HL-60 (cell line): Measurements from ENCODE around the gene USP3.

Source experiments
- DNase-seq, 2 experiments: peaks; one replicate each; pipeline ENCODE4 v3.0.0-alpha.2; 2010 to 2020; ENCODE audit warnings: low read depth in 1 of 2, low spot score in 1 of 2
- H3K27ac ChIP-seq: fragments of 250-450 bp; sonication (Bioruptor Pico); replicated peaks from 2 replicates; pipeline ENCODE4 v1.5.1; 2020; ENCODE audit warnings: mild to moderate bottlenecking, moderate library complexity
- H3K27me3 ChIP-seq: fragments of 250-450 bp; sonication (Bioruptor Pico); 2 replicates; pipeline ENCODE4 v1.5.1; 2021; ENCODE audit warnings: mild to moderate bottlenecking, moderate library complexity; ENCODE audit not compliant: insufficient read depth, poor library complexity, severe bottlenecking
- H3K4me3 ChIP-seq: replicated peaks from 2 replicates; pipeline ENCODE4 v1.5.1; 2011; ENCODE audit warnings: mild to moderate bottlenecking, control low read depth, low read length; ENCODE audit not compliant: insufficient read depth
- GABPA ChIP-seq: IDR thresholded peaks from 2 replicates; pipeline ENCODE4 v1.6.1; 2012; ENCODE audit warnings: low read depth
- POLR2AphosphoS5 ChIP-seq: IDR thresholded peaks from 2 replicates; pipeline ENCODE4 v1.6.1; 2012; ENCODE audit warnings: low read depth
- SPI1 ChIP-seq: IDR thresholded peaks from 2 replicates; pipeline ENCODE4 v1.6.1; 2012; ENCODE audit warnings: low read depth, mild to moderate bottlenecking, borderline replicate concordance
- TF ChIP-seq, protein P1 (sequence below): IDR thresholded peaks from 2 replicates; pipeline ENCODE4 v1.6.1; 2012; ENCODE audit warnings: low read depth; ENCODE audit not compliant: insufficient replicate concordance
- TF ChIP-seq, protein P2 (sequence below): IDR thresholded peaks from one replicate; pipeline ENCODE4 v1.5.1; 2011; ENCODE audit warnings: low read length, control low read depth, inconsistent platforms; ENCODE audit not compliant: insufficient read depth

Gene USP3

DNA sequence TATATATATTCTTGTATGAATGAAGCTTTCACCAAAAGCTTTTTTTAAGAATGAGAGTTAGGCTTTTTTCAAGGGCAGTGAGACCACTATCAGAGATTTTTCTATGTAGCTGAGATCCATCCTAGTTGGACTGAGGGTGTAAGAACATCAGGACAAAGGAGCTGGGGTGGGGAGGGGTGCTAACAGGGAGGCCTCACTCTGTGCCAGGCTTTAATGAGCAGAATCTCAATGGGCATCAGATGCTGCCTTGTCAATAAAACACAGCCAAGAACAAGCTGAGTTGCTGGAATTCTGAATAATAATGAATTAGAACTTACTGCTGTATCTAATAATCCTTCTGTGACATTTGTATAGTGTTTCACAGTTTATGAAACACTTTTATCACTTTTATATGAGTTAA is 41.4 kb upstream of the USP3 start:
- DNase-seq = no peak
- Histone ChIP-seq H3K4me3 (no peak overlapping the region), H3K27ac (no peak overlapping the region), H3K27me3 (no peaks in the 10 kb centered on the region)
- TF ChIP-seq, protein P1, sequence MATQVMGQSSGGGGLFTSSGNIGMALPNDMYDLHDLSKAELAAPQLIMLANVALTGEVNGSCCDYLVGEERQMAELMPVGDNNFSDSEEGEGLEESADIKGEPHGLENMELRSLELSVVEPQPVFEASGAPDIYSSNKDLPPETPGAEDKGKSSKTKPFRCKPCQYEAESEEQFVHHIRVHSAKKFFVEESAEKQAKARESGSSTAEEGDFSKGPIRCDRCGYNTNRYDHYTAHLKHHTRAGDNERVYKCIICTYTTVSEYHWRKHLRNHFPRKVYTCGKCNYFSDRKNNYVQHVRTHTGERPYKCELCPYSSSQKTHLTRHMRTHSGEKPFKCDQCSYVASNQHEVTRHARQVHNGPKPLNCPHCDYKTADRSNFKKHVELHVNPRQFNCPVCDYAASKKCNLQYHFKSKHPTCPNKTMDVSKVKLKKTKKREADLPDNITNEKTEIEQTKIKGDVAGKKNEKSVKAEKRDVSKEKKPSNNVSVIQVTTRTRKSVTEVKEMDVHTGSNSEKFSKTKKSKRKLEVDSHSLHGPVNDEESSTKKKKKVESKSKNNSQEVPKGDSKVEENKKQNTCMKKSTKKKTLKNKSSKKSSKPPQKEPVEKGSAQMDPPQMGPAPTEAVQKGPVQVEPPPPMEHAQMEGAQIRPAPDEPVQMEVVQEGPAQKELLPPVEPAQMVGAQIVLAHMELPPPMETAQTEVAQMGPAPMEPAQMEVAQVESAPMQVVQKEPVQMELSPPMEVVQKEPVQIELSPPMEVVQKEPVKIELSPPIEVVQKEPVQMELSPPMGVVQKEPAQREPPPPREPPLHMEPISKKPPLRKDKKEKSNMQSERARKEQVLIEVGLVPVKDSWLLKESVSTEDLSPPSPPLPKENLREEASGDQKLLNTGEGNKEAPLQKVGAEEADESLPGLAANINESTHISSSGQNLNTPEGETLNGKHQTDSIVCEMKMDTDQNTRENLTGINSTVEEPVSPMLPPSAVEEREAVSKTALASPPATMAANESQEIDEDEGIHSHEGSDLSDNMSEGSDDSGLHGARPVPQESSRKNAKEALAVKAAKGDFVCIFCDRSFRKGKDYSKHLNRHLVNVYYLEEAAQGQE = no peak
- no peak for TF ChIP-seq SPI1
- TF ChIP-seq POLR2AphosphoS5 = no peak
- TF ChIP-seq GABPA = no peak
- TF ChIP-seq, protein P2, sequence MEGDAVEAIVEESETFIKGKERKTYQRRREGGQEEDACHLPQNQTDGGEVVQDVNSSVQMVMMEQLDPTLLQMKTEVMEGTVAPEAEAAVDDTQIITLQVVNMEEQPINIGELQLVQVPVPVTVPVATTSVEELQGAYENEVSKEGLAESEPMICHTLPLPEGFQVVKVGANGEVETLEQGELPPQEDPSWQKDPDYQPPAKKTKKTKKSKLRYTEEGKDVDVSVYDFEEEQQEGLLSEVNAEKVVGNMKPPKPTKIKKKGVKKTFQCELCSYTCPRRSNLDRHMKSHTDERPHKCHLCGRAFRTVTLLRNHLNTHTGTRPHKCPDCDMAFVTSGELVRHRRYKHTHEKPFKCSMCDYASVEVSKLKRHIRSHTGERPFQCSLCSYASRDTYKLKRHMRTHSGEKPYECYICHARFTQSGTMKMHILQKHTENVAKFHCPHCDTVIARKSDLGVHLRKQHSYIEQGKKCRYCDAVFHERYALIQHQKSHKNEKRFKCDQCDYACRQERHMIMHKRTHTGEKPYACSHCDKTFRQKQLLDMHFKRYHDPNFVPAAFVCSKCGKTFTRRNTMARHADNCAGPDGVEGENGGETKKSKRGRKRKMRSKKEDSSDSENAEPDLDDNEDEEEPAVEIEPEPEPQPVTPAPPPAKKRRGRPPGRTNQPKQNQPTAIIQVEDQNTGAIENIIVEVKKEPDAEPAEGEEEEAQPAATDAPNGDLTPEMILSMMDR = no peak

DNA sequence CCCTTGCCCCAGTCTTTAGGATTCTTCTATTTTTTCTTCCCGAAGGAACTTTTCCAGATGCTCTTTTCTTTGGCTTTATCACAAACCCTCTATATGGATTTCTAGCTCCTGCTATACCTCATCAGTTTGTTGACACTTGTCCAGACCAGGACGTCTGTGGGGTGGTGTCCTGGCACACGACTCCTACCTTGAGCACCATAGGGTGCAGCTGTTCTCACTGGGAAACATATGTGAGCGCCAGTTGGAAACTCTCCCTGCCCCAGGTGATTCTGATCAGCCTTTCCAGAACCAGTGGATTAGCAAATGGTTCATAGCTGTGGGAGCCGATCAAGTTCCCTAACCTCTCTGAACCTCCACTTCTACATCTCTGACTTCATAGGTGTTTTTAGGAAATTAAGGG is 40.6 kb upstream of the USP3 start:
- Histone ChIP-seq H3K27ac (no peak overlapping the region), H3K4me3 (no peak overlapping the region), H3K27me3 (no peaks in the 10 kb centered on the region)
- TF ChIP-seq SPI1 (no peak), GABPA (no peak), POLR2AphosphoS5 (no peak)
- TF ChIP-seq, protein P2 = no peak
- TF ChIP-seq, protein P1 = no peak
- DNase-seq = no peak

DNA sequence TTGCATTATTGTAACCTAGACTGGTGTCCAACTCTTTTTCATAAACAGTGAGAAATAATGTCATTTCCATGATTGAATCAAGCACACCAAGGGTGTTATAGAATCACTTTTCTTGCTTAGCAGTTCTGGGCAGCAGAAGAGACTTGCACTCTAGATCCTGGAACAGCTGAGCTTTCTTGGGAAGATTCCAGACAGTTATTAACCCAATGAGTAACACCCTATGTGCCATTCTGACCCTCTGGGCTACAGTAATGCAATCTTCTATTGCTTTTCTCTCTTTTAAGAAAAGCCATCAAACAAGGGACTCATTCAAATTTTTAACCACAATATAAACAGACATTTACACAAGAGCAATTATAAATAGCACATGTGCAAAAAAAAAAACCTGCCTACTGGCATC is 39.3 kb upstream of the USP3 start:
- TF ChIP-seq, protein P1 = no peak
- TF ChIP-seq, protein P2 = no peak
- TF ChIP-seq GABPA = no peak
- TF ChIP-seq POLR2AphosphoS5 = no peak
- TF ChIP-seq SPI1 = no peak
- Histone ChIP-seq H3K4me3 (no peak overlapping the region), H3K27ac (no peak overlapping the region), H3K27me3 (no peaks in the 10 kb centered on the region)
- no peak for DNase-seq
